GOT3 (cell line): ENCODE results near the gene AFAP1.
A peak's percentile ranks its signal among the peaks of the same experiment; 100 is the strongest.

Experiments
- DNase-seq: peaks from one replicate; lab custom pipeline; 2025; ENCODE audit warnings: mixed read lengths; lab: John Stamatoyannopoulos, UW

AFAP1 gene

GRCh38 chr4:7967501-7968261, 28.0 kb upstream of the AFAP1 start:
- DNase-seq, result no peak

DNA sequence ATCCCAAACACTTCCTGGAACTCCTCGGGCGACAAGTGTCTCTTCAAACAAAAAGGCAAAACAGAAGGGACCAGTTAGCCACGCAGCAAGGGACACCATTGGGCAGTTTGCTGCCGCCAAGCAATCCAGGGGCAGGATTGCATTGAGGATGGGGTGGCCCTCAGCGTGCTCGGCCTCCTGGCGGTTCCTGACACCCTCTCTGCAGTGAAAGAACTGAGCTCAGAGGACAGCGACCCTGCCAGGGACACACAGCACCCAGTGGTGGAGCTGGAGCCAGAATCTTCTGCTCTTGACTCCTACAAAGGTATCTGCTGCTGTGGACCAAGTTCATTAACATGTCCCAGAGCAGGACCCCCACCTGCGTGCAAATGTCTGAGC, 27.4 kb upstream of the AFAP1 start:
- no peak for DNase-seq

DNA sequence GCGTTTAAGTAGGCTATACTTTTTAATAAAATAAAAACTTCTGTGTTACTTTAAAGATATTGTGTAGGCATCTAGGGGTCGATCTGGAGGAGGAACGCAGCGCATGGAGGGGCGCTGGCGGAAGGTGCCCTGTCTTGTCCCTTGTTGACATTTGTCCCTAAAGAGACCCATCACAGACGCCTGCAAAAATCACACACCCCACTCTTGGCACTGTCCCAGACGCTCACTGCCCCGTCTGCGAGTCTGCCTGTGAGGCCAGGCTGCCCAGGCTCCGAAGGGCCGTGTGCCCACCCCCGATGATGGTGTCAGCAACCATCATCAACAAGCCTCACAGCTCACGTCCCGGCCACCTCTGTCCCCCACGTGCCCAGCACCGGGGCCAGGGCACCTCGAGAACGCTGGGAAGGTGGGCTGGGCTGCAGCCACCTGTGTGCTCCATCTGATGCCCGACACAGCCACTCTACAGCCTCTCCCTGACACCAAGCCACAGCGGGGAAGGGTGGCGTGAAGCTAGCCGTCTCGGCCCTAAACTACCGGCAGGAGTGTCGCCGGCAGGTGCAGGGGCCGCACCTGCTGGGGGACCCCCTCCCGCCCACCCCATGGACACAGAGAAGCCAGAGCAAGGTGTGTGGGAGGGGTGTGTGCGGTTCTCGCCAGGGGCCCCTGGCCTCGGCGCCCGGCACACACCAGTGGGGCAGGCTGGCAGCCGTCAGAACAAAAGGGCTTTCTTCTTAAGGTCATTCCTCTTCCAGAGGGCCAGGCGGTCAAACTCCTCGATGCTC, 26.8 kb upstream of the AFAP1 start:
- no peak for DNase-seq

GRCh38 chr4:7964890-7965662, 25.4 kb upstream of the AFAP1 start:
- DNase-seq, result no peak

DNA sequence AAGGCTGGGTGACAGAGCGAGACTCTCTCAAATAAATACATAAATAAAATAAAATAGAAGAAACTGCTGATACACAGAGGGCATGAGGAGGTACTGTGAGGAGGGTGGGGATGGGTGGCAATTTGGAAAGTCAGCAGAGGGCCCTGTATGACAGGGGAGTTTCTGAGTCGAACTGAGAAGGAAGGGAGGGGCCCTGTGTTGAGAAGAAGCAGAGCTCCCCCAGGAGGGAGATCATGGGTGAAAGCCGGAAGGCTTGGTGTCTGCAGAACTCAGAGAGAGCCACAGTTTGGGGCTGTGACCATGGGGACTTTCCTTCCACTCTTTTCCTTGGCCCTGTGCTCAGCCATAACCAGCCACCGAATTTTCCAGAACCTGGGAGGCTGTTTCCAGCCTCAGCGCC, 24.8 kb upstream of the AFAP1 start:
- no peak for DNase-seq

DNA sequence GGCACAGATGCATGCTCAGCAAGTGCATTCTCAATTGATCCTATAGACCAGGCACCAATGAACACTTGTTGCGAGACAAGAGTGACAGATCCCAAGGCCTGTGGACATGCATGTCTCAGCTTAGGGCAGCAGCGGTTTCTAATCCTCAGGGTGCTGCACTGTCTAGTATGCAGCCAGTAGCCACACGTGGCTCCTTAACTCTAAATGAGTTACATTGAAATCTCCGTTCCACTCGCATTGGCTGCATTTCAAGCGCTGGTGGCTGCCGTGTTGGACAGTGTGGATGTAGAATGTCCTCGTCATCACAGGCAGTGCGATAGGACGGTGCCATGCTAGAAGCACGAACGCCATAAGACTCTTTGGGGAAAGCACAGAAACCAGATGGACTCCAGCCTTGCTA, 24.0 kb upstream of the AFAP1 start:
- no peak for DNase-seq

GRCh38 chr4:7962609-7963508, 23.2 kb upstream of the AFAP1 start:
- no peak for DNase-seq

GRCh38 chr4:7960790-7961655, 21.4 kb upstream of the AFAP1 start:
- peak; percentile 74 for DNase-seq

DNA sequence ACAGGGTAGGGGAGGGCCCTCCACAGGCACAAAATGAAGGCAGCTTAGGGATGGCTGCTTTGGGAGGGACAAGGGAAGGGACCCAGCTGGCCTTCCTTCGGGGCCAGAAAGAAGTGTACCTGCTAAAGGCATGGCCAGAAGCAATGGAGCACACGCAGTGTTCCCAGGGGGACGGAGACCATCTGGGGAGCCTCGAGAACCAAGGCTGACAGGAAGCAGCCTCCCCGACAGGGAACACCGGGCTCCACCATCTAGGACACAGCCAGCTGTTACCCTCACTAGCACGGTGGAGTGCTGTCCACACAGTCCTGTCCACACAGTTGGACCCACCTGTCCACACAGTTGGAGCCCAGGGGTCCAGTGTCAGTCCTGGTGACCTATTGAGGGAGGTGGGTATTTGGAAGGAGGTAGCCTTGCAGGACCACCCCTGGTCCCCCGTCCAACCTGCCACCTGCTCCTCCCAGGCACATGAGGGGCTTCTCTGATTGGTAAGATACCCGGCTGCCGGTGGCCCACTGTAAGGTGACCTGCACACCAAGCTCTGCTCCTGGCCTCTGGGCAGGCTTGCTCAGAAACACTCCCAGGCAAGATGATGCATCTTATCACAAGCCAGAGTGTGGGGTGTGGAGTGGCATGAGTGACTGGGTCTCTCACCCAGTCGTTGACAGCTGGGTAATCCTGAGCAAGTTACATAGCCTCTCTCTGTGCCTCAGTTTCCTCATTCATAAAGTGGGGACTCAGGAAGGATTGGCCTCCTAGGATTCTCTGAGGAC, 20.5 kb upstream of the AFAP1 start:
- no peak for DNase-seq

DNA sequence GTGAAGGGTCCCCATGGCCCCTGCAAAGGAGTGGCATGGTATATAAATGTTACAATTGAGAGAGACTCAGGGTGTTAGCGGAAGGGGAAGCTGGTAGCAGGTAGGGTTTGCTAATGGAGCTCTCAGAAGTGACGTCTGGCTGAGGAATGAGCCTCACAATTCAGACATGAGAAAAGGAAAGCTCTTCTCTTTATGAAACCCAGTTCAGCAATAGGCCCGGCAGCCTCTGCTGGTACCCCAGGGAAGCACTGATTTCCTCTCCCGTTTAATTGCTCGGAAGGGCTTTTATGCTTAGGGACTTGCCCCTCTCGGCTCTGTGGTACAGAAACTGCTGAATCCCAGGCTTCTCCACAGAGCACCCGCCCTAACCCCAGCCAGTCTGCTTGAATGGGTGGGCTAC, 19.4 kb upstream of the AFAP1 start:
- no peak for DNase-seq

- no peak for DNase-seq
Measured at GRCh38 chr4:7956934-7957656, 17.4 kb upstream of the AFAP1 start.

GRCh38 chr4:7956270-7956808, 16.7 kb upstream of the AFAP1 start:
- DNase-seq, result no peak

- no peak for DNase-seq
Measured at GRCh38 chr4:7955393-7955792, 15.7 kb upstream of the AFAP1 start.

- no peak for DNase-seq
Measured at GRCh38 chr4:7952615-7953014, 13.0 kb upstream of the AFAP1 start.

DNA sequence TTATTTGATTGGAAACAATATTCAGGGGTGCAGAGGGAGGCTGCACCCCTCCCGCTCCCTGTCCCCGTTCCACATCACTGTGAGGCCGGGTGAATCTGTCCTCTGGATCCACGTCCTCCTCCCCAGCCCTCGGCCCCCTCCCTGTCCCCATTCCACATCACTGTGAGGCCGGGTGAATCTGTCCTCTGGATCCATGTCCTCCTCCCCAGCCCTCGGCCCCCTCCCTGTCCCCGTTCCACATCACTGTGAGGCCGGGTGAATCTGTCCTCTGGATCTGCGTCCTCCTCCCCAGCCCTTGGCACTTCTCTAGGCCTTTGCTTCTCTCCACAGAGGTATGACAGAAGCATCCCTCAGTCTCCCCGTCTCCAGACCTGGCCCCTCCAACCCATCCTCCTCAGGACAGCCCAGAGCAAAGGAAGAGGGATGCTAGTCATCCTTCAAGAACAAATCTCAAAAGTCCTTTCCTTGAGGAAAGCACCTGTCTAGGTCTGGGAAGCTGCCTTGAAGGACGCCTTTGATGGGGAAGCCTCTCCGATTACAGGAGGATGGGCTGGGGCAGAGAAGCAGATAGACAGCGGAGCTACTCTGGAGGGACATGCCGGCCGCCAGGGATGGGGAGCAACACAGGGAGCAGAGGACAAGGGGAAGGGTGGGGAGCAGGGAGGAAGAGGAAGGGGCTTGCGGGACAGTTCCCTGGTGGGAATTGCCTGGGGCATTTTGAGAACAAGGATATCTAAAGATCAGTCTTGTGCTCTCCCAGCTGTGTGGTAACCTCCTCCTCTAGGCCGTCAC, 10.8 kb upstream of the AFAP1 start:
- no peak for DNase-seq

DNA sequence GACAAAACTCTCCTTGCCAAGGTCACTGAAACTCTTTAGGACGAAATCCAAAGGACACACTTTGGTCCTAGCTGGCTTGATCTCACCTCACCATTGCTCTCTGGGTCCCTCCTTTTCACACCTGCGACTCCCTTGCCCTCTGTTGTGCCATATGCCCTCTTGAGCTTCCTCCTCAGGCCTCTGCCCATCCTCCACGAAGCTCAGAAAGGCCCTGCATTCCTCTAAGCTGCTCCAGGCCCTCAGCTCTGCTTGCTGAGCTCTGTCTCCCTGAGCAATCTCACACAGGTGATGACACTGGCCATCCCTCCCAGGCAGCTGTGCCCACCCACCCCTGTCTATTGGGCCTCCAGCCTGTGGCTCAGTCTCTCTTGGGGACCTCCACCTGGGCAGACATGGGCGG, 10.1 kb upstream of the AFAP1 start:
- DNase-seq, result no peak

GRCh38 chr4:7947927-7948326, 8.3 kb upstream of the AFAP1 start:
- no peak for DNase-seq

- no peak for DNase-seq
Measured at GRCh38 chr4:7945709-7946380, 6.2 kb upstream of the AFAP1 start.
